Mammary epithelial cell (primary cell): ENCODE data around the gene PHF12.

Experiments
- CTCF ChIP-seq, 2 donors: IDR thresholded peaks in 1 of 2; conservative IDR thresholded peaks in 1 of 2; 2 replicates each; pipeline ENCODE4 v1.5.1; 2011 to 2012; ENCODE audit warnings: inconsistent platforms in 2 of 2, low read length in 2 of 2, mild to moderate bottlenecking in 2 of 2, control low read depth in 1 of 2, low read depth in 1 of 2; ENCODE audit not compliant: insufficient read depth in 1 of 2; ENCODE audit errors: extremely low read depth in 1 of 2
- EZH2 ChIP-seq: IDR thresholded peaks from 2 replicates; pipeline ENCODE4 v1.6.1; 2012; ENCODE audit warnings: low read length, inconsistent platforms, borderline replicate concordance

- no peak for TF ChIP-seq CTCF (conservative IDR thresholded peaks at IDR 0.05 in 1 of 2, IDR thresholded peaks at IDR 0.05 in 1 of 2; ENCODE audit: extremely low read depth in 1 of 2, insufficient read depth in 1 of 2, low read depth in 1 of 2, low read length in 2 of 2)
- TF ChIP-seq EZH2 = no peak
Measured at GRCh38 chr17:28910534-28910933, 40.8 kb downstream of the PHF12 start.
